ENCODE results near the gene CXCL11. TPM values are rescaled to one million over a fixed set of nuclear protein-coding genes. Genes with fewer than 3 reads are reported as not detected.

Gene CXCL11
- total RNA-seq, 1 experiment from 2014 or later, result not detected

GRCh38 chr4:76058302-76058701 is 22.4 kb upstream of the CXCL11 start:
- H3K4me1 Mint-ChIP-seq, result peaks cover 35 to 42% of the 10 kb centered on the region in 2 experiments
- no peaks in the 10 kb centered on the region for H3K27me3 ChIP-seq (ENCODE audit: insufficient read depth, low read length)
- H3K9ac ChIP-seq (ENCODE audit: extremely low read depth, insufficient read length, low read length), result no peak overlapping the region
- H2AK5ac ChIP-seq (ENCODE audit: insufficient read length, low read length), result no peak overlapping the region
- H3K23me2 ChIP-seq (ENCODE audit: insufficient read length, low read depth, low read length, poor library complexity, severe bottlenecking), result no peaks in the 10 kb centered on the region
- TF ChIP-seq CTCF (conservative IDR thresholded peaks at IDR 0.05), result no peak
- H3K4me1 ChIP-seq (ENCODE audit: insufficient read depth, low read length), result peaks cover 9% of the 10 kb centered on the region
- no peak overlapping the region for H3K14ac ChIP-seq (ENCODE audit: insufficient read depth, low read length)
- no peak overlapping the region for H3K56ac ChIP-seq (ENCODE audit: insufficient read length, low read depth, low read length)
- H3K4me3 Mint-ChIP-seq, result no peak overlapping the region
- no peak overlapping the region for H3K4ac ChIP-seq (ENCODE audit: low read depth, low read length)
- H2BK20ac ChIP-seq (ENCODE audit: low read depth, low read length, poor library complexity, severe bottlenecking), result no peak overlapping the region
- no peak overlapping the region for H3K18ac ChIP-seq (ENCODE audit: insufficient read length, low read depth, low read length)
- H3K4me2 ChIP-seq (ENCODE audit: insufficient read depth, insufficient read length, low read length), result no peak overlapping the region
- no peak overlapping the region for H4K8ac ChIP-seq (replicated peaks; ENCODE audit: insufficient read length, low read depth, low read length)
- H2BK15ac ChIP-seq (ENCODE audit: low read depth, low read length), result no peak overlapping the region
- H2AFZ ChIP-seq (ENCODE audit: low read length), result no peak overlapping the region
- no peak overlapping the region for H2BK5ac ChIP-seq (ENCODE audit: insufficient read length, low read length)
- no peak overlapping the region for H4K5ac ChIP-seq (ENCODE audit: insufficient read length, low read depth, low read length)
- DNase-seq, result no peak
- no peak overlapping the region for H3K27ac Mint-ChIP-seq
- H3K27me3 Mint-ChIP-seq (ENCODE audit: low read depth), result no peaks in the 10 kb centered on the region
- no peaks in the 10 kb centered on the region for H3K79me1 ChIP-seq (ENCODE audit: insufficient read depth, low read depth, low read length, poor library complexity, severe bottlenecking)
- H3K79me2 ChIP-seq (ENCODE audit: insufficient read depth, low read length), result no peaks in the 10 kb centered on the region
- no peak overlapping the region for H3T11ph ChIP-seq (ENCODE audit: low read length)
- H3K9me3 ChIP-seq (ENCODE audit: control insufficient read depth, low read depth, low read length), result no peaks in the 10 kb centered on the region
- H3K23ac ChIP-seq (ENCODE audit: insufficient read length, low read depth, low read length), result no peak overlapping the region
- no peaks in the 10 kb centered on the region for H4K20me1 ChIP-seq (ENCODE audit: control insufficient read depth, insufficient read depth, insufficient read length)
- H3K36me3 Mint-ChIP-seq (ENCODE audit: insufficient read depth in 1 of 3, low read depth in 3 of 3), result no peaks in the 10 kb centered on the region
- no peak overlapping the region for H3K27ac ChIP-seq (ENCODE audit: insufficient read length, low read depth, low read length)
- H3K9me3 Mint-ChIP-seq, result no peaks in the 10 kb centered on the region
- no peak overlapping the region for H2BK120ac ChIP-seq (ENCODE audit: low read depth, low read length, poor library complexity, severe bottlenecking)
- no peak overlapping the region for H4K91ac ChIP-seq (ENCODE audit: insufficient read length, low read depth, low read length)
- H2BK12ac ChIP-seq (ENCODE audit: insufficient read length, low read depth, low read length), result no peak overlapping the region
